Neutrophil (primary cell): ENCODE data around the gene SYNPR.

Experiments used
- H3K27ac ChIP-seq: fragments of 200-600 bp; sonication (generic); 2 replicates; pipeline ENCODE4 v1.5.1; 2016; ENCODE audit warnings: mild to moderate bottlenecking, moderate library complexity
- H3K27me3 ChIP-seq: fragments of 200-600 bp; sonication (generic); 2 replicates; pipeline ENCODE4 v1.6.0; 2016; ENCODE audit warnings: mild to moderate bottlenecking
- H3K36me3 ChIP-seq: fragments of 200-600 bp; sonication (generic); 2 replicates; pipeline ENCODE4 v1.5.1; 2017
- H3K4me1 ChIP-seq, 2 experiments: fragments of 200-600 bp in 1 of 2; sonication (generic) in 1 of 2; 1 replicate in 1 of 2; 2 replicates in 1 of 2; pipeline versions ENCODE4 v1.5.1 to v1.6.1; 2013 to 2016; ENCODE audit warnings: low read depth in 1 of 2, low read length in 1 of 2, mild to moderate bottlenecking in 1 of 2, moderate library complexity in 1 of 2; ENCODE audit not compliant: control insufficient read depth in 1 of 2, insufficient read depth in 1 of 2
- H3K4me3 ChIP-seq, 2 experiments: fragments of 200-600 bp in 1 of 2; sonication (generic) in 1 of 2; 1 replicate in 1 of 2; 2 replicates in 1 of 2; pipeline ENCODE4 v1.5.1; 2013 to 2016; ENCODE audit warnings: low read depth in 1 of 2, low read length in 1 of 2, mild to moderate bottlenecking in 1 of 2, moderate library complexity in 1 of 2
- H3K9me3 ChIP-seq: fragments of 200-600 bp; sonication (generic); 2 replicates; pipeline ENCODE4 v1.5.1; 2016
- TF ChIP-seq, protein P1 (sequence below): fragments of 200-600 bp; sonication (generic); IDR thresholded peaks from 2 replicates; pipeline ENCODE4 v1.5.1; 2016; ENCODE audit warnings: antibody characterized with exemption

SYNPR gene

DNA sequence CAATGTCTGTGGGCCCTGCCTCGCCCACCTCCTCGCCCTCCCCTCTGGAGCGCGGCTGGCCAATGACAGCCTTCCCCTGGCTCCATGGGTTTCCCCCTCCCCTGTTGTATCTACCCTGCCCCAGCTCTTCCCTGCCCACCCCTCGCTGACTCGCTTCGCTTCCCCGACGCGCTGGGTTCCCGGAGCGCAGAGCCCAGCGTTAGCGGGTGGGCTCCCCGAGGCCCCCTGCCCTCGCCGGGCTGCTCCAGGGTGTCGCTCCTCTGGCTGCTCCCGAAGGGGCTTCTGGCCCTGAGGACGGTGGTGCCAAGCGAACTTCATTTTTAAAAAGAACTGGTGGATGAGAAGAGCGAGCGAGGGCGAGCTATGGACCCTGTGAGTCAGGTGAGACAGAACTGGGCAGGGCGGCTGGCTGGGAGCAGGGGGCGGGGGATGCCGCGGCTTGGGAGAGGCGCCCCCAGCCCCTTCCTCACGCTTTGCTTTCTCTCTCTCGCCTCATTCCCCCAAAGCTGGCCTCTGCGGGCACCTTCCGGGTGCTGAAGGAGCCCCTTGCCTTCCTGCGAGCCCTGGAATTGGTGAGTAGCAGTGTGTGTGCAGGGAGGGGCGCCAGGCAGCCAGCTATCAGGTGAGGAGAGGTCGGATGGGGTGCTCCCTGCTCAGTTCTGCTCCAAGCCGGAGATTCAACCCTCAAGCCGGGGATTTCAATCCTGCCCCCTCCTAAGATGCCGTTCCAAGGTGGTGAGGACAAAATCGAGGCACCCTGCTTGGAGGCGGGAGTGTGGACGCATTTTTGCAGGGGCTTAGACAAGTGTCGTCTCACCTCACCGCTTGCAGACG is at the start of gene SYNPR:
Gene SYNPR, plus strand, starts transcription at position 138 of the 834 bp plus-strand sequence.
- H3K4me3 ChIP-seq = no peak within 1 kb of the TSS
- no peaks in the 10 kb centered on the region for H3K36me3 ChIP-seq
- no peak within 1 kb of the TSS for H3K27ac ChIP-seq
- no peaks in the 10 kb centered on the region for H3K9me3 ChIP-seq
- H3K4me1 ChIP-seq = no peaks in the 10 kb centered on the region
- peaks cover 44% of the 10 kb centered on the region for H3K27me3 ChIP-seq
- TF ChIP-seq, protein P1, sequence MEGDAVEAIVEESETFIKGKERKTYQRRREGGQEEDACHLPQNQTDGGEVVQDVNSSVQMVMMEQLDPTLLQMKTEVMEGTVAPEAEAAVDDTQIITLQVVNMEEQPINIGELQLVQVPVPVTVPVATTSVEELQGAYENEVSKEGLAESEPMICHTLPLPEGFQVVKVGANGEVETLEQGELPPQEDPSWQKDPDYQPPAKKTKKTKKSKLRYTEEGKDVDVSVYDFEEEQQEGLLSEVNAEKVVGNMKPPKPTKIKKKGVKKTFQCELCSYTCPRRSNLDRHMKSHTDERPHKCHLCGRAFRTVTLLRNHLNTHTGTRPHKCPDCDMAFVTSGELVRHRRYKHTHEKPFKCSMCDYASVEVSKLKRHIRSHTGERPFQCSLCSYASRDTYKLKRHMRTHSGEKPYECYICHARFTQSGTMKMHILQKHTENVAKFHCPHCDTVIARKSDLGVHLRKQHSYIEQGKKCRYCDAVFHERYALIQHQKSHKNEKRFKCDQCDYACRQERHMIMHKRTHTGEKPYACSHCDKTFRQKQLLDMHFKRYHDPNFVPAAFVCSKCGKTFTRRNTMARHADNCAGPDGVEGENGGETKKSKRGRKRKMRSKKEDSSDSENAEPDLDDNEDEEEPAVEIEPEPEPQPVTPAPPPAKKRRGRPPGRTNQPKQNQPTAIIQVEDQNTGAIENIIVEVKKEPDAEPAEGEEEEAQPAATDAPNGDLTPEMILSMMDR = no peak

DNA sequence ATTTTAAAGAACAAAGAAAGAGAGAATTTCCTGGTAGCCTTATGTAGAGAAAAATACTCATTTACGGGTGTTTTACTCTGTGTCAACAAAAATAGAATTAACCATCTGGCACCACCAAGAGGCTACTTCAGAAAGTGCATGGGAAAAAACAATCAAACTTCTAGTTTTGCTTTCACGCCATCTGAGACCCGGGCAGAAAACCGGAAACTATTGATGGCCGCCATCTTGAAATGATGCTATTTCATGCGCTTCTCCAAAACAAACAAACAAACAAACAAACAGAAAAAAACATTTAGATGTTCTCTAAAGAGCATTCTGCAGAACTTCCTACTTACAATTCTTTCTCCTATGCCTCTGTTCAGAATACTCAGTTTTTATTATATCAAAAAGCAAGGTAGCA is 49.4 kb upstream of the SYNPR start:
- H3K27ac ChIP-seq = no peak overlapping the region
- H3K9me3 ChIP-seq = no peaks in the 10 kb centered on the region
- TF ChIP-seq, protein P1 = no peak
- no peaks in the 10 kb centered on the region for H3K4me1 ChIP-seq
- H3K4me3 ChIP-seq = no peak overlapping the region
- H3K36me3 ChIP-seq = no peaks in the 10 kb centered on the region
- H3K27me3 ChIP-seq = no peaks in the 10 kb centered on the region

DNA sequence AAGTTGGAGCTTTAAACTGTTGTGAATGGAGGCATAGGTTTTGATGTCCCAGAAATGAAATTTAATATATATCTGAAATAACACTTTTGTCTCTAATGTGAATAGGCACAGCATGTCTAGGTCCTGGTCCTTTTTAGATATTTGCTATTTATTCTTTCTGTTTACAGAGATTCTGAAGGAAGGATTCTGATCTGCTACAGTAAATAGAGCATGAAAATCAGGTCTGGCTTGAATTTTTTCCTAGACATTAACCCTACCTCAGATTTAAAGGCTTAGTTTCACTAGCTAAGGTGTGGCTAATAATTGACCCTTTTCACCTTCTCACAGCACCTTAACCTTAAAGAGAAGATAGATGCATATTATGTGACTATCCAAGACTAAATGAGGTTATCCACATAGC is 48.0 kb upstream of the SYNPR start:
- Histone ChIP-seq H3K9me3 (no peaks in the 10 kb centered on the region), H3K4me1 (no peaks in the 10 kb centered on the region), H3K36me3 (no peaks in the 10 kb centered on the region), H3K4me3 (no peak overlapping the region), H3K27ac (no peak overlapping the region), H3K27me3 (no peaks in the 10 kb centered on the region)
- TF ChIP-seq, protein P1 = no peak

DNA sequence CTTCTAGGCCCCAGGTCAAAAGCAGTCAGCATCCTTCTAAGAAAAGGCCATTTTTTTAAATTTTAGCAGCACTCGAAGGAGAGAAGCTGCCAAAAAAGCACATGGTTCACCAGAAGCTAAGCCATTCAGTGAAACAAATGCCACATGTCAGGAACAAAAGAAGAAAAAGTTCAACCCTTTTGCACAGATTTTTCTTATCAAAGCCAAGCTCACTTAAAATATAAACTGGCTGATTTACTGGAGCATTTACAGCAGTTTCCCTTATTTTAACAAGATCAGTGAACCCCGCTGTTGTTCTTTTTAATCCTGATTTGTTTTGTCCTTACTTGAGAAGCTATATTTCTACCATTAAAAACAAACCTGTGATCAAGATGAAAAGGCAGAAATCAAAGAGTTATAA is 46.5 kb upstream of the SYNPR start:
- H3K4me3 ChIP-seq = no peak overlapping the region
- no peak overlapping the region for H3K27ac ChIP-seq
- H3K27me3 ChIP-seq = no peaks in the 10 kb centered on the region
- TF ChIP-seq, protein P1 = no peak
- no peaks in the 10 kb centered on the region for H3K36me3 ChIP-seq
- H3K9me3 ChIP-seq = no peaks in the 10 kb centered on the region
- no peaks in the 10 kb centered on the region for H3K4me1 ChIP-seq

DNA sequence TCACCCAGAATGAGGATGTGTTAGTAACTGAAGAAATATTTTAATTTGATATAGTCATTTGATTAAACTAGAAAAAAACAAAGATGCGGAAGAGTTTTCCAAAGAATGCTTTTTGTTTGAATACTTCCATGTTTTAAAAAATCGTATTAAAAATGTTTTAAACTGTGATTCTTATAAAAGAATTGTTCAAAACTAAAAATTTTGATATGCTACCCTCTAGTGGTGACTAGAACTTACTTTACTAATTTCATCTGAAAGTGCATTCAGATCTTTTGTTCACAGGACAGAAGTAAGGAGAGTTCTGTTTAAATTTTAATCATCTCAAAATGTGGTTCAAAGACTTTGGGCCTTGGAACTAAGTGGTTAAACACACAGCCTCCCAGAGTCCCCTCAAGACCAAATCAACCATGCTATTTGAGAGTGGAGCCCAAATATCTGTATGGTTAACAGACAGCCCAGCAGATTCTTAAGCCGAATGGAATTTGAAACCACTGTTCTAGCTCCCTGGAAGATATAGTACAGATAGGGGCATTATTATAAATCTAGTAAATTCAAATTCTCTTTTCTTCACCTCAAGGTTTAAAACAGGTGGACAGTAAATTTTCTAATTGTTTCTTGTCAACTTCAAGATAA is 45.2 kb upstream of the SYNPR start:
- no peak overlapping the region for H3K4me3 ChIP-seq
- H3K36me3 ChIP-seq = no peaks in the 10 kb centered on the region
- no peaks in the 10 kb centered on the region for H3K4me1 ChIP-seq
- H3K27ac ChIP-seq = no peak overlapping the region
- H3K9me3 ChIP-seq = no peaks in the 10 kb centered on the region
- no peaks in the 10 kb centered on the region for H3K27me3 ChIP-seq
- TF ChIP-seq, protein P1 = no peak
